ENCODE data around the gene NBPF26.
"Not testable (repeated sequence)": the region's sequence is repeated elsewhere in the genome, so short reads cannot be mapped to it uniquely, and the experiment has no call there.

The NBPF26 gene

DNA sequence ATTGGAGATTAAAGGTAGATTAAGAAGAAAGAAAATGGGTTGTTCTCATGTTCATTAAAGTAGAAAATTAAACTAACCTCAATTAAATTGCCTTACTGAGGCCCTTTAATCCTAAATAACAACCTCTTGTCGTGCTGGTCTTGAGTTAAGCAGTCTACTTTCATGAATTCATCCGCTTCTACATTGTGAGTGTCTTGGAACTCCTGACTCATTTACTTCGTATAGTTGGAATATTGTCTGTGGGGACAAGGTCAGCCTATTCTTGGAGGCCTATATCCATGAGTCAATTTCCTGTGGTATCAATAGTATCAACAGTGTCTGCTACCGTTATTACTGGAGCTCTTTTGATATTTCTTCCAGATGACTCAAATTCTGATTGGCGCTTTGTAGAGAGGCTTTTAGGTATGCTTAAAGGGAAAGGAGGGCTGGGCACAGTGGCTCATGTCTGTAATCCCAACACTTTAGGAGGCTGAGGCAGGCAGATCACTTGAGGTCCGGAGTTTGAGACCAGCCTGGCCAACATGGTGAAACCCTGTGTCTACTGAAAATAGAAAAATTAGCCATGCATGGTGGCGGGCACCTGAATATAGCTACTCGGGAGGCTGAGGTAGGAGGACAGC lies 136.0 kb downstream of the NBPF26 start:
- not testable (repeated sequence) for DNase-seq

DNA sequence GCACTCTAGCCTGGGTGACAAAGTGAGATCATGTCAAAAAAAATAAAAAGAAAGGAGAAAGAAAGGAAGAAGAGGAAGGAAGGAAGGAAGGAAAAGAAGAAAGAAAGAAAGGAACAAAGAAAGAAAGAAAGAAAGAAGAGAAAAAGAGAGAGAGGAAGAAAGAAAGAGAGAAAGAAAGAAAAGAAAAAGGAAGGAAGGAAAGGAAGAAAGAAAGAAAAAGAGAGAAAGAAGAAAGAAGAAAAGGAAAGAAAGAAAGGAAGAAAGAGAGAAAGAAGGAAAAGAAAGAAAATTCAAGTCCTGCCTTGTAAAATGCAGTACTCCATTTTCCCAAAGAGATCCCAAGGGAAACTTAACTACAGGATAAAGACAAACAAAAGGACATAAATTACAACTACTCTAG lies 154.5 kb downstream of the NBPF26 start:
- not testable (repeated sequence) for DNase-seq

DNA sequence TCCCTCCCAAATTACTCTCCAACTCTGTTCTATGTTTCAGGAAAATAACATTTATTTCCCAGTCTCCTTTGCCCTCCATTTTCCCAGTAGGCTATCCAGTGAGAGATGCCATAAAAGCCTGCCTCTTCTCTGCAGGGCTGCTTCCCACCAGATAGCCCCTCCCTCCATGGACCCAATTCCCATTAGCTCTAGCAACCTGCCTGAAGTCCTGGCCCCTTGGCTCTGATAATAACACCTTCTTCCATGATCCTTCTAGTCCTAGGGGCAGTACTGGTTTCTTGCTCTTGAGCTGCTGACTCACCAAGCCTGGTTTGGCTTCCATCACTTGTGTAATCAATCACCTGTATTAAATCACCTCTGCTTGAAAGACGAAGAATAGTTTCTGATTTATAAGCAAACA lies 156.3 kb downstream of the NBPF26 start:
- DNase-seq, result not testable (repeated sequence)

DNA sequence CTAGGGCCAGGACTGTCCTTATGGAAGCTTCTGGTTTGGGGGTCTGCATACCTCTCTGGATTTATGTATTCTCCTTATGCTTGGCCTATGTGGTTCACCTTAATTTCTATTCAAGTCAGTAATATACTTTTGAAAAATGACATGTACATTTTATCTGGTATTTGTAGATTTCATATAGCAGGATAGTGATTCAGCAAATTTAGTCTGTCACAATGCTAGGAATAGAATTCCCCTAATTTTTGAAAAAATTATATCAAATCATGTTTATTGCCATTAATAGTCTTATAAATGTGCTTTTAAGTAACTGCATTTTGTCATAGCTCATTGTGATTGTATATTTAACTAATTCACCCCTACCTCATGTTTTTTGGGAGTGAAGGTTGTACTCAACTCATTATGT lies 158.2 kb downstream of the NBPF26 start:
- DNase-seq, result not testable (repeated sequence)
